DOHH2 (cell line): Measurements from ENCODE around the gene FBLN2.

Source experiments
- H3F3A ChIP-seq: fragments of 200-600 bp; sonication (generic), shearing (Covaris generic); 2 replicates; pipeline ENCODE4 v1.6.0; 2016; ENCODE audit warnings: antibody characterized with exemption, mild to moderate bottlenecking; ENCODE audit not compliant: control insufficient read depth, insufficient read depth
- H3K27ac ChIP-seq: fragments of 200-600 bp; sonication (generic); 2 replicates; pipeline ENCODE4 v1.5.1; 2014; ENCODE audit warnings: low read depth, mild to moderate bottlenecking, low read length, moderate library complexity
- H3K27me3 ChIP-seq: fragments of 200-600 bp; sonication (generic); 2 replicates; pipeline ENCODE4 v1.6.1; 2014; ENCODE audit warnings: mild to moderate bottlenecking, low read length, mixed read lengths; ENCODE audit not compliant: control insufficient read depth
- H3K36me3 ChIP-seq: fragments of 200-600 bp; sonication (generic); 2 replicates; pipeline ENCODE4 v1.6.1; 2014; ENCODE audit warnings: mild to moderate bottlenecking, low read length, moderate library complexity, mixed read lengths; ENCODE audit not compliant: control insufficient read depth
- H3K4me1 ChIP-seq: fragments of 200-600 bp; sonication (generic); 2 replicates; pipeline ENCODE4 v1.6.1; 2014; ENCODE audit warnings: mild to moderate bottlenecking, low read length, mixed read lengths; ENCODE audit not compliant: control insufficient read depth
- H3K4me2 ChIP-seq: fragments of 200-600 bp; sonication (generic); 2 replicates; pipeline ENCODE4 v1.6.0; 2014; ENCODE audit warnings: mild to moderate bottlenecking, low read length, moderate library complexity
- H3K4me3 ChIP-seq: fragments of 200-600 bp; sonication (generic); 2 replicates; pipeline ENCODE4 v1.5.1; 2014; ENCODE audit warnings: mild to moderate bottlenecking, low read length, mixed read lengths
- H3K79me2 ChIP-seq: fragments of 200-600 bp; sonication (generic); 2 replicates; pipeline ENCODE4 v1.6.1; 2014; ENCODE audit warnings: mild to moderate bottlenecking, low read length, mixed read lengths; ENCODE audit not compliant: control insufficient read depth
- H3K9me2 ChIP-seq: fragments of 200-600 bp; sonication (generic); replicated peaks from 2 replicates; pipeline ENCODE4 v1.6.1; 2014; ENCODE audit warnings: mild to moderate bottlenecking, low read length, mixed read lengths; ENCODE audit not compliant: control insufficient read depth
- H3K9me3 ChIP-seq: fragments of 200-600 bp; sonication (generic); 2 replicates; pipeline ENCODE4 v1.6.1; 2014; ENCODE audit warnings: antibody characterized with exemption, low read length, mixed read lengths; ENCODE audit not compliant: control insufficient read depth, insufficient read depth
- H4K20me1 ChIP-seq: fragments of 200-600 bp; sonication (generic); 2 replicates; pipeline ENCODE4 v1.6.0; 2014; ENCODE audit warnings: low read depth, mild to moderate bottlenecking, antibody characterized with exemption, low read length, moderate library complexity; ENCODE audit not compliant: control insufficient read depth, insufficient read depth
- EZH2phosphoT487 ChIP-seq: fragments of 200-600 bp; sonication (generic); IDR thresholded peaks from 2 replicates; pipeline ENCODE4 v1.6.1; 2017; ENCODE audit warnings: borderline replicate concordance, mild to moderate bottlenecking, antibody characterized with exemption, low read length, moderate library complexity, mixed read lengths
- TF ChIP-seq, protein P1 (sequence below): fragments of 200-600 bp; sonication (generic); IDR thresholded peaks from one replicate; pipeline ENCODE4 v1.5.1; 2014; ENCODE audit warnings: antibody characterized with exemption, mild to moderate bottlenecking, low read depth, low read length; ENCODE audit not compliant: poor library complexity, severe bottlenecking

Gene FBLN2

DNA sequence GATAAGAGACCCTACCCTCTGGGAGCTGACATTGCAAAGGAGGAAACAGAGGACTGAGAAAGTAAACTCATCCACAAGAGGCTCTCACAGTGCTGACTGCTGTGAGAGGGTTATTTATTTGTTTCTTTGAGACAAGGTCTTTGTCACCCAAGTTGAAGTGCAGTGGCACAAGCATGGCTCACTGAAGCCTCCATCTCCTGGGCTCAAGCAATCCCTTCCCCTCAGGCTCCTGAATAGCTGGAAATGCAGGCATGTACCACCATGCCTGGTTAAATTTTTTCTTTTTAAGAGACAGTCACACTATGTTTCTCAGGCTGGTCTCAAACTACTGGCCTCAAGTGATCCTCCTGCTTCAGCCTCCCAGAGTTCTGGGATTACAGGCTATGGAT is 52.8 kb downstream of the FBLN2 start:
- H3F3A ChIP-seq: no peaks in the 10 kb centered on the region
- H4K20me1 ChIP-seq: no peaks in the 10 kb centered on the region
- H3K9me3 ChIP-seq: no peaks in the 10 kb centered on the region
- no peaks in the 10 kb centered on the region for H3K36me3 ChIP-seq
- H3K4me1 ChIP-seq: no peaks in the 10 kb centered on the region
- H3K79me2 ChIP-seq: no peaks in the 10 kb centered on the region
- TF ChIP-seq EZH2phosphoT487: no peak
- TF ChIP-seq, protein P1, sequence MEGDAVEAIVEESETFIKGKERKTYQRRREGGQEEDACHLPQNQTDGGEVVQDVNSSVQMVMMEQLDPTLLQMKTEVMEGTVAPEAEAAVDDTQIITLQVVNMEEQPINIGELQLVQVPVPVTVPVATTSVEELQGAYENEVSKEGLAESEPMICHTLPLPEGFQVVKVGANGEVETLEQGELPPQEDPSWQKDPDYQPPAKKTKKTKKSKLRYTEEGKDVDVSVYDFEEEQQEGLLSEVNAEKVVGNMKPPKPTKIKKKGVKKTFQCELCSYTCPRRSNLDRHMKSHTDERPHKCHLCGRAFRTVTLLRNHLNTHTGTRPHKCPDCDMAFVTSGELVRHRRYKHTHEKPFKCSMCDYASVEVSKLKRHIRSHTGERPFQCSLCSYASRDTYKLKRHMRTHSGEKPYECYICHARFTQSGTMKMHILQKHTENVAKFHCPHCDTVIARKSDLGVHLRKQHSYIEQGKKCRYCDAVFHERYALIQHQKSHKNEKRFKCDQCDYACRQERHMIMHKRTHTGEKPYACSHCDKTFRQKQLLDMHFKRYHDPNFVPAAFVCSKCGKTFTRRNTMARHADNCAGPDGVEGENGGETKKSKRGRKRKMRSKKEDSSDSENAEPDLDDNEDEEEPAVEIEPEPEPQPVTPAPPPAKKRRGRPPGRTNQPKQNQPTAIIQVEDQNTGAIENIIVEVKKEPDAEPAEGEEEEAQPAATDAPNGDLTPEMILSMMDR: no peak
- no peak overlapping the region for H3K4me3 ChIP-seq
- H3K9me2 ChIP-seq: no peaks in the 10 kb centered on the region
- no peak overlapping the region for H3K4me2 ChIP-seq
- H3K27ac ChIP-seq: no peak overlapping the region
- no peaks in the 10 kb centered on the region for H3K27me3 ChIP-seq

DNA sequence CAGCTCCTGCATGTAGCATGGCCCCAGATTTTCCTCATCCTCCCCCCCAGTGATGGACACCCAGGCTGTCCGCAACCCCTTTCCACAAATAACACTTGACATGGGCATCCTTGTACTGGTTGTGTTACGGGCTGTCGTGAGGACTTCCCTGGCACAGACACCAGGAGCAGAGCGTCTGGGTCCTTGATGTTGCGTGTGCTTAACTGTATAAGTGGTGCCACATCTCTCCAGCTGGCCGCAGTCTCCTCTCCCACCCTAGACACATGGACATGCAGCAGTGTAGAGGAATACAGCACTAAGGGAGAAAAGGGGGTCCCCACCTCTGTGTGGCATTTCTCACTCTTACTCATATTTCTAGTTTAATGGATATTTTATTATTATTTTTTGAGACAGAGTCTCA is 56.6 kb downstream of the FBLN2 start:
- Histone ChIP-seq H3K4me1 (no peaks in the 10 kb centered on the region), H3K27ac (no peak overlapping the region), H3K9me2 (no peaks in the 10 kb centered on the region), H3K4me2 (no peak overlapping the region), H3K9me3 (no peaks in the 10 kb centered on the region), H3F3A (no peaks in the 10 kb centered on the region), H3K27me3 (no peaks in the 10 kb centered on the region), H4K20me1 (no peaks in the 10 kb centered on the region), H3K4me3 (no peak overlapping the region), H3K79me2 (no peaks in the 10 kb centered on the region), H3K36me3 (no peaks in the 10 kb centered on the region)
- TF ChIP-seq EZH2phosphoT487: no peak
- TF ChIP-seq, protein P1: no peak

DNA sequence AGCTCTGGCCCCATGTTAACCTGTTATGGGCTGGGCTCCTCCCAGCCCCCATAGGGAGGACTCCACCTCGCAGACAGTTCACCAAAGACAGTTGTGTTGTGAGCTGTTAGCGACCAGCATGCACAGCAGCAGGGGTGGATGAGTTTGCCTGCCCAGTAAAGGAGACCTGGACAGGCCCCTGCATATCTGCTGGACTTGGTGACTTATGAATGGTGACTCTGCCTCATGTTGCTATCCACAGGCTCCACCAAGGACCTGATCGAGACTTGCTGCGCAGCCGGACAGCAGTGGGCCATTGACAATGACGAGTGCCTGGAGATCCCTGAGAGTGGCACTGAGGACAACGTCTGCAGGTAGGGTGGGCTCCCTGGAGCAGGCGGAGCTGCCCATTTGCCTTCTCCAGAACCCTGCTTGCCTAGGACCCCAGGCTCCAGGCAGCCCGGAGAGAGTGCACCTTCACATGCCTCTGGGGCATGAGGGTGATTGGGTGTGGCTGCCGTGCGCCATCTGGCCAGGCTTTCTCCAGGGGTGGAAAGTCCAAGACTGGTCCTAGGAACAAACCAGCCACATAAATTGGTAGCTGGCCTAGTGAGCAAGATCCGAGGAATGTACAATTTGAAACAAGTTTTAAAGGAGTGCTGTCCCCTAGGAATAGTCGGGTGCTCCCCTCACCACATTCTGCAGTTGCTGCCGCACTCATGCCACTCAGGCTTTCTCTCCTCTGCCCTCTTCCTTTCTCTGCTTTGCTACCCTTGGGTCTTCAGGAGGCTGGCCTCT is 59.1 kb downstream of the FBLN2 start:
- no peak for TF ChIP-seq EZH2phosphoT487
- TF ChIP-seq, protein P1: no peak
- Histone ChIP-seq H3K4me1 (no peaks in the 10 kb centered on the region), H3K4me3 (no peak overlapping the region), H3K27me3 (no peaks in the 10 kb centered on the region), H3K36me3 (no peaks in the 10 kb centered on the region), H3K79me2 (no peaks in the 10 kb centered on the region), H3F3A (no peaks in the 10 kb centered on the region), H3K9me2 (no peaks in the 10 kb centered on the region), H3K4me2 (no peak overlapping the region), H3K9me3 (no peaks in the 10 kb centered on the region), H4K20me1 (no peaks in the 10 kb centered on the region), H3K27ac (no peak overlapping the region)
